Tibial nerve (tissue), 3 donors: ENCODE results near the gene ASIC3.

ENCODE experiments used
- CTCF ChIP-seq, 5 experiments: fragments of 200-600 bp in 3 of 5; fragments of 450-650 bp in 2 of 5; sonication (generic) in 3 of 5; IDR thresholded peaks; one replicate each; pipeline ENCODE4 v1.5.1; 2016 to 2019; ENCODE audit warnings: antibody characterized with exemption in 5 of 5, mild to moderate bottlenecking in 3 of 5, moderate library complexity in 2 of 5
- POLR2A ChIP-seq, 2 donors: fragments of 450-650 bp; IDR thresholded peaks; one replicate each; pipeline ENCODE4 v1.6.1; 2017; ENCODE audit warnings: antibody characterized with exemption in 2 of 2, mild to moderate bottlenecking in 2 of 2, moderate library complexity in 2 of 2

GRCh38 chr7:151074817-151075661, 26.7 kb downstream of the ASIC3 start:
- TF ChIP-seq CTCF (IDR thresholded peaks at IDR 0.05) (no peak), POLR2A (IDR thresholded peaks at IDR 0.05) (no peak)
